ENCODE measurements around the gene CYP17A1.
A peak's percentile ranks its signal among the peaks of the same experiment; 100 is the strongest.

CYP17A1 gene

GRCh38 chr10:102801978-102802377, 35.2 kb downstream of the CYP17A1 start:
- ChIA-PET POLR2A (no interaction called here), CTCF (interaction anchor here (2.0 kb wide), 1 partner anchor 11 kb away, joined by 8 read pairs; no protein-coding TSS in a partner anchor)
- 80% methylated on average over 3 of the region's 3 CpGs for WGBS (ENCODE audit: insufficient coverage)
- H3K27ac ChIP-seq (ENCODE audit: insufficient read depth in 1 of 2, low read depth in 1 of 2, low read length in 2 of 2, poor library complexity in 1 of 2, severe bottlenecking in 2 of 2) = no peak overlapping the region
- H3K9me3 ChIP-seq (ENCODE audit: control extremely low read depth in 1 of 5, control insufficient read depth in 4 of 5, insufficient read depth in 2 of 5, low read depth in 1 of 5, low read length in 4 of 5) = no peaks in the 10 kb centered on the region
- no peak overlapping the region for H3K4me3 ChIP-seq (ENCODE audit: control insufficient read depth in 1 of 7, extremely low read depth in 1 of 7, insufficient read depth in 4 of 7, low read depth in 2 of 7, low read length in 6 of 7)
- DNase-seq = peak in 2 of 3 donors; percentile 48 to 56
- H3K4me1 ChIP-seq (ENCODE audit: control extremely low read depth in 1 of 4, control insufficient read depth in 4 of 4, insufficient read depth in 4 of 4, low read length in 3 of 4) = peaks cover 4 to 25% (median 15%) of the 10 kb centered on the region in 4 experiments
- H3K27me3 ChIP-seq (replicated peaks in 2 of 5; ENCODE audit: control insufficient read depth in 4 of 5, insufficient read depth in 5 of 5, low read length in 4 of 5) = no peaks in the 10 kb centered on the region
- H3K36me3 ChIP-seq (ENCODE audit: control insufficient read depth in 4 of 4, insufficient read depth in 4 of 4, low read length in 3 of 4) = peaks cover 18 to 51% (median 40%) of the 10 kb centered on the region in 4 experiments

- POLR2A ChIA-PET = no interaction called here
- Histone ChIP-seq H3K9me3 (ENCODE audit: control extremely low read depth in 1 of 5, control insufficient read depth in 4 of 5, insufficient read depth in 2 of 5, low read depth in 1 of 5, low read length in 4 of 5) (no peaks in the 10 kb centered on the region), H3K4me1 (ENCODE audit: control extremely low read depth in 1 of 4, control insufficient read depth in 4 of 4, insufficient read depth in 4 of 4, low read length in 3 of 4) (peaks cover 6 to 29% (median 19%) of the 10 kb centered on the region in 4 experiments), H3K27me3 (replicated peaks in 2 of 5; ENCODE audit: control insufficient read depth in 4 of 5, insufficient read depth in 5 of 5, low read length in 4 of 5) (no peaks in the 10 kb centered on the region), H3K36me3 (ENCODE audit: control insufficient read depth in 4 of 4, insufficient read depth in 4 of 4, low read length in 3 of 4) (peaks cover 18 to 51% (median 39%) of the 10 kb centered on the region in 4 experiments), H3K4me3 (ENCODE audit: control insufficient read depth in 1 of 7, extremely low read depth in 1 of 7, insufficient read depth in 4 of 7, low read depth in 2 of 7, low read length in 6 of 7) (no peak overlapping the region), H3K27ac (ENCODE audit: insufficient read depth in 1 of 2, low read depth in 1 of 2, low read length in 2 of 2, poor library complexity in 1 of 2, severe bottlenecking in 2 of 2) (no peak overlapping the region)
- 36% methylated on average over 1 of the region's 2 CpGs for WGBS (ENCODE audit: insufficient coverage)
- CTCF ChIA-PET = interaction anchor here (2.0 kb wide), 1 partner anchor 12 kb away, joined by 8 read pairs; no protein-coding TSS in a partner anchor
- DNase-seq = no peak
Observed at GRCh38 chr10:102801496-102801895, 35.7 kb downstream of the CYP17A1 start.

GRCh38 chr10:102800611-102801335, 36.4 kb downstream of the CYP17A1 start:
- peaks cover 7 to 37% (median 27%) of the 10 kb centered on the region in 4 experiments for H3K4me1 ChIP-seq (ENCODE audit: control extremely low read depth in 1 of 4, control insufficient read depth in 4 of 4, insufficient read depth in 4 of 4, low read length in 3 of 4)
- no peak overlapping the region for H3K27ac ChIP-seq (ENCODE audit: insufficient read depth in 1 of 2, low read depth in 1 of 2, low read length in 2 of 2, poor library complexity in 1 of 2, severe bottlenecking in 2 of 2)
- 95% methylated on average over 7 of the region's 10 CpGs for WGBS (ENCODE audit: insufficient coverage)
- H3K4me3 ChIP-seq (ENCODE audit: control insufficient read depth in 1 of 7, extremely low read depth in 1 of 7, insufficient read depth in 4 of 7, low read depth in 2 of 7, low read length in 6 of 7) = no peak overlapping the region
- no peaks in the 10 kb centered on the region for H3K27me3 ChIP-seq (replicated peaks in 2 of 5; ENCODE audit: control insufficient read depth in 4 of 5, insufficient read depth in 5 of 5, low read length in 4 of 5)
- ChIA-PET POLR2A (no interaction called here), CTCF (interaction anchor here (1.0 kb wide), 1 partner anchor 14 kb away, joined by 4 read pairs; no protein-coding TSS in a partner anchor)
- H3K36me3 ChIP-seq (ENCODE audit: control insufficient read depth in 4 of 4, insufficient read depth in 4 of 4, low read length in 3 of 4) = peaks cover 18 to 49% (median 37%) of the 10 kb centered on the region in 4 experiments
- DNase-seq = no peak
- no peaks in the 10 kb centered on the region for H3K9me3 ChIP-seq (ENCODE audit: control extremely low read depth in 1 of 5, control insufficient read depth in 4 of 5, insufficient read depth in 2 of 5, low read depth in 1 of 5, low read length in 4 of 5)

DNA sequence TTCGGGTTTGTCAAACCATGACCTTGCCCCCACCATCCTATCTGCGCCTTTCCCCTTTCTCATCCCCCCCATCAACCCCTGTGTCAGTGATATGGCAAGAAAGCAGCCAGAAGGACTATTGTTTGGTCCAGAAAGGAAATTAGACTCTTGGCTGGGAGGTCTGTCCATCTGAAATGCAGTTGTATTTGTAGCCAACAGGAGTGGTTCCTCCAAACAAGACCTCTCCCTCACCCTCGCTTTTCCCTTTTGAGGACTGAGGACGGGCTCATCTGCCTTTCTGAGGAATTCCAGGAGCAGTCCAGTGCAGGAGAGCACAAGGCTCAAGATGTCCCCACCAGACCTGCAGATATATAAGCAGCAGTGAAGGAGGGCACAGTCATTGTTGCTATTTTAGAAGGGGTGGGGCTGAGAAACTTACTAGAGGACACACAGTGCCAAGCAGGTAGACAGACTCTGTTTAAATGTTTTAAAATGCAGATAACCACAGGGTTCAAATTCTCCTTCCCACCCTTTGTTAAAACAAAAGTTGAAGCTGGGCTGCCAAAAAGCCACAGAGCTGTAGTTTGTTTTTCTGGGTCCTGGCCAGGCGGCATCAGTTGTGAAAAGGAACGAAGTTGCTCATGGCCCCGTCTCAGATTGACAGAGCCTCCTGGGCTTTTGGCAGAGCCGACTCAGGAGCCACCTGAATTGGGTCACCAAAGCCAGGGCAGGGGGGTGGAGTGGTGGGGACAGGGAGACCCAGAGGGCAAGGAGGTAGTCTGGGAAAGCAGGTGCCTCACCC, 37.3 kb downstream of the CYP17A1 start:
- ChIA-PET CTCF (interaction anchor here (0.6 to 1.0 kb wide), 2 partner anchors 13 to 523 kb away, joined by 4 read pairs; no protein-coding TSS in a partner anchor), POLR2A (no interaction called here)
- H3K4me1 ChIP-seq (ENCODE audit: control extremely low read depth in 1 of 4, control insufficient read depth in 4 of 4, insufficient read depth in 4 of 4, low read length in 3 of 4) = peaks cover 16 to 45% (median 34%) of the 10 kb centered on the region in 4 experiments
- DNase-seq = no peak
- no peak overlapping the region for H3K27ac ChIP-seq (ENCODE audit: insufficient read depth in 1 of 2, low read depth in 1 of 2, low read length in 2 of 2, poor library complexity in 1 of 2, severe bottlenecking in 2 of 2)
- no peak overlapping the region for H3K4me3 ChIP-seq (ENCODE audit: control insufficient read depth in 1 of 7, extremely low read depth in 1 of 7, insufficient read depth in 4 of 7, low read depth in 2 of 7, low read length in 6 of 7)
- H3K9me3 ChIP-seq (ENCODE audit: control extremely low read depth in 1 of 5, control insufficient read depth in 4 of 5, insufficient read depth in 2 of 5, low read depth in 1 of 5, low read length in 4 of 5) = no peaks in the 10 kb centered on the region
- no peaks in the 10 kb centered on the region for H3K27me3 ChIP-seq (replicated peaks in 2 of 5; ENCODE audit: control insufficient read depth in 4 of 5, insufficient read depth in 5 of 5, low read length in 4 of 5)
- H3K36me3 ChIP-seq (ENCODE audit: control insufficient read depth in 4 of 4, insufficient read depth in 4 of 4, low read length in 3 of 4) = peaks cover 18 to 49% (median 36%) of the 10 kb centered on the region in 4 experiments
- 94% methylated on average over 5 of the region's 8 CpGs for WGBS (ENCODE audit: insufficient coverage)

- DNase-seq = peak in 2 of 3 donors; percentile 69 to 78
- H3K9me3 ChIP-seq (ENCODE audit: control extremely low read depth in 1 of 5, control insufficient read depth in 4 of 5, insufficient read depth in 2 of 5, low read depth in 1 of 5, low read length in 4 of 5) = no peaks in the 10 kb centered on the region
- no peaks in the 10 kb centered on the region for H3K27me3 ChIP-seq (replicated peaks in 2 of 5; ENCODE audit: control insufficient read depth in 4 of 5, insufficient read depth in 5 of 5, low read length in 4 of 5)
- H3K36me3 ChIP-seq (ENCODE audit: control insufficient read depth in 4 of 4, insufficient read depth in 4 of 4, low read length in 3 of 4) = peaks cover 16 to 37% (median 30%) of the 10 kb centered on the region in 4 experiments
- H3K4me1 ChIP-seq (ENCODE audit: control extremely low read depth in 1 of 4, control insufficient read depth in 4 of 4, insufficient read depth in 4 of 4, low read length in 3 of 4) = peaks cover 18 to 50% (median 29%) of the 10 kb centered on the region in 4 experiments
- H3K4me3 ChIP-seq (ENCODE audit: control insufficient read depth in 1 of 7, extremely low read depth in 1 of 7, insufficient read depth in 4 of 7, low read depth in 2 of 7, low read length in 6 of 7) = peak overlapping the region in 3 of 7 experiments; percentile 34 to 58 (median 40)
- peak overlapping the region; percentile 21 to 67 for H3K27ac ChIP-seq (ENCODE audit: insufficient read depth in 1 of 2, low read depth in 1 of 2, low read length in 2 of 2, poor library complexity in 1 of 2, severe bottlenecking in 2 of 2)
- ChIA-PET CTCF (interaction anchor here (0.9 to 2.7 kb wide), 3 partner anchors 10 to 65 kb away, joined by 3 to 12 read pairs (median 3); no protein-coding TSS in a partner anchor), POLR2A (no interaction called here)
- WGBS (ENCODE audit: insufficient coverage) = 22% methylated on average over 5 of the region's 9 CpGs
Observed at GRCh38 chr10:102796407-102797176, 40.6 kb downstream of the CYP17A1 start.

DNA sequence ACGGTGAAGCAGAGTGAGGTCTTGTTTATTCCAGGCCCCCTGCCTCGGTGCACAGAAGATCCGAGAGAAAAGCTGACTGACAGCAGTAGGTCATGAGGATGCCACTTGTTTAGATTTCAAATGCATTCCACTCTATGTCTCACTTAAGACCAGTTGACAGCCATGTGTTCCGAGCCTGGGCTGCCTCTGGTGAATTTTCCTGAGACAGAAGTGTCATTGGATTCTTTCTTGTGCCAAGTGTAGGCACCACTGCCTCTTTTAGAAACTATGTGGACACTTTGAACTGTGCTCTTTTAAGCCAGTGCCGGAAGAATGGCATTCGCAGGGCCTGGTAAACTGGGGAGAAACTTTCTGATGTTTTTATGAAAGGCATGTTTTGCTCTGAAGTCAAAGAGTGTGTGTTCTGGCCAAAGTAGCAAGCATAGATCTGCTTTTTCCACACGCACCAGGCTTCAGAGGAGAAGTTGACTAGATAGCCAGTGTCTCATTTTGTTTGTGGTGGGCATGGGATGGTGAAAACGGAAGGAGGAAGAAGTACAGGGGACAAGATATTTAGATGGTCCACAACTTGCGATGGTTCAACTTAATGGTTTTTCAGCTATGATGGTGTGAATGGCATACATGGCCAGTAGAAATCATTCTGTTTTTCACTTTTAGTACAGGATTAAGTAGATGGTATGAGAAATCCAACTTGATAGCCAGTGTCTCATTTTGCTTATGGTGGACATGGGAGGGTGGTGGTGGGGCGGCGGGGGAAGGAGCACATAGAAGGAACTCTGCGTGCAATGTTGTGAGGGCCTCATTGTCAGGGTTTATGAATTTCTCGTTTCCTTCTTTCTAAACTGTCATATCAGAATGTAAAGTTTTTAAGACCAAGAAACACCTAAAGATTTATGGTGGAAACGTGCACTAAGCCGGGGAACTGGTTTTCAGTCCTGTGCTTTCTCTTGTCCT, 41.5 kb downstream of the CYP17A1 start:
- peak overlapping the region; percentile 21 to 67 for H3K27ac ChIP-seq (ENCODE audit: insufficient read depth in 1 of 2, low read depth in 1 of 2, low read length in 2 of 2, poor library complexity in 1 of 2, severe bottlenecking in 2 of 2)
- POLR2A ChIA-PET = no interaction called here
- no peak for DNase-seq
- H3K27me3 ChIP-seq (replicated peaks in 2 of 5; ENCODE audit: control insufficient read depth in 4 of 5, insufficient read depth in 5 of 5, low read length in 4 of 5) = no peaks in the 10 kb centered on the region
- peaks cover 18 to 46% (median 29%) of the 10 kb centered on the region in 4 experiments for H3K4me1 ChIP-seq (ENCODE audit: control extremely low read depth in 1 of 4, control insufficient read depth in 4 of 4, insufficient read depth in 4 of 4, low read length in 3 of 4)
- CTCF ChIA-PET = interaction anchor here (0.9 to 2.7 kb wide), 4 partner anchors 8 to 65 kb away, joined by 3 to 12 read pairs (median 3); no protein-coding TSS in a partner anchor
- peaks cover 16 to 30% (median 23%) of the 10 kb centered on the region in 4 experiments for H3K36me3 ChIP-seq (ENCODE audit: control insufficient read depth in 4 of 4, insufficient read depth in 4 of 4, low read length in 3 of 4)
- no peaks in the 10 kb centered on the region for H3K9me3 ChIP-seq (ENCODE audit: control extremely low read depth in 1 of 5, control insufficient read depth in 4 of 5, insufficient read depth in 2 of 5, low read depth in 1 of 5, low read length in 4 of 5)
- 62% methylated on average over 10 of the region's 15 CpGs for WGBS (ENCODE audit: insufficient coverage)
- H3K4me3 ChIP-seq (ENCODE audit: control insufficient read depth in 1 of 7, extremely low read depth in 1 of 7, insufficient read depth in 4 of 7, low read depth in 2 of 7, low read length in 6 of 7) = peak overlapping the region in 3 of 7 experiments; percentile 34 to 58 (median 40)
